Liver (tissue), 3 donors: ENCODE measurements around the gene LCE1D.

Experiments used
- EGR1 ChIP-seq, 2 donors: IDR thresholded peaks; 2 replicates each; pipeline ENCODE4 v1.6.1; 2016 to 2018; ENCODE audit warnings: antibody characterized with exemption in 2 of 2, low read depth in 2 of 2
- YY1 ChIP-seq: IDR thresholded peaks from 2 replicates; pipeline ENCODE4 v1.6.1; 2016; ENCODE audit warnings: antibody characterized with exemption, mild to moderate bottlenecking
- TF ChIP-seq, protein P1 (sequence below): fragments of 150-350 bp; IDR thresholded peaks from 2 replicates; pipeline ENCODE4 v1.5.1; 2017; ENCODE audit warnings: improper control_type of control experiment, low read depth, low read length; ENCODE audit not compliant: missing input control
- TF ChIP-seq, protein P2 (sequence below): IDR thresholded peaks from 2 replicates; pipeline ENCODE4 v1.6.1; 2016; ENCODE audit warnings: antibody characterized with exemption
- TF ChIP-seq, protein P3 (sequence below): IDR thresholded peaks from 2 replicates; pipeline ENCODE4 v1.6.1; 2016; ENCODE audit warnings: antibody characterized with exemption
- donor health status: healthy.
- donor health status: healthy.

DNA sequence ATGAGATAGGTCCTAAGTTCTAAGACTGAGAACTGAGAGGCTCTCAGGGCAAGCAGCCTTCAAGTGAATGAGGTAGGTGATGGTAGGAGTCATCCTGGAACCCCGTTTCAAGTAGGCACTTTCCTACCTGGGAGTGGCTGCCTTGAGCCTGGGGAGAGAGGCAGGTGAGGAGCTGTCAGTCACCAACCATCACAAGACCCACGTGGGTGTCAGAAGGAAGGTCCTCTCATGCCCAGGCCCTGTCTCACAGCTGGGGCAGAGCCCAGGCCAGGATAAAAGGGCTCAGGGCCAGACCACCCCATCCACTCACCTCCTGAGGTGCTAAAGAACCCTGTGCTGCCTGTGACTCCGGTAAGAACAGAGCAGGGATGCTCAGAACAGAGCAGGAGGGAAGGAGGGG, at the start of gene LCE1D:
- TF ChIP-seq, protein P1, sequence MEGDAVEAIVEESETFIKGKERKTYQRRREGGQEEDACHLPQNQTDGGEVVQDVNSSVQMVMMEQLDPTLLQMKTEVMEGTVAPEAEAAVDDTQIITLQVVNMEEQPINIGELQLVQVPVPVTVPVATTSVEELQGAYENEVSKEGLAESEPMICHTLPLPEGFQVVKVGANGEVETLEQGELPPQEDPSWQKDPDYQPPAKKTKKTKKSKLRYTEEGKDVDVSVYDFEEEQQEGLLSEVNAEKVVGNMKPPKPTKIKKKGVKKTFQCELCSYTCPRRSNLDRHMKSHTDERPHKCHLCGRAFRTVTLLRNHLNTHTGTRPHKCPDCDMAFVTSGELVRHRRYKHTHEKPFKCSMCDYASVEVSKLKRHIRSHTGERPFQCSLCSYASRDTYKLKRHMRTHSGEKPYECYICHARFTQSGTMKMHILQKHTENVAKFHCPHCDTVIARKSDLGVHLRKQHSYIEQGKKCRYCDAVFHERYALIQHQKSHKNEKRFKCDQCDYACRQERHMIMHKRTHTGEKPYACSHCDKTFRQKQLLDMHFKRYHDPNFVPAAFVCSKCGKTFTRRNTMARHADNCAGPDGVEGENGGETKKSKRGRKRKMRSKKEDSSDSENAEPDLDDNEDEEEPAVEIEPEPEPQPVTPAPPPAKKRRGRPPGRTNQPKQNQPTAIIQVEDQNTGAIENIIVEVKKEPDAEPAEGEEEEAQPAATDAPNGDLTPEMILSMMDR = no peak
- TF ChIP-seq YY1 = no peak
- TF ChIP-seq, protein P2, sequence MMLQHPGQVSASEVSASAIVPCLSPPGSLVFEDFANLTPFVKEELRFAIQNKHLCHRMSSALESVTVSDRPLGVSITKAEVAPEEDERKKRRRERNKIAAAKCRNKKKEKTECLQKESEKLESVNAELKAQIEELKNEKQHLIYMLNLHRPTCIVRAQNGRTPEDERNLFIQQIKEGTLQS = no peak
- no peak for TF ChIP-seq EGR1 (IDR thresholded peaks at IDR 0.05; ENCODE audit: low read depth in 2 of 2)
- TF ChIP-seq, protein P3, sequence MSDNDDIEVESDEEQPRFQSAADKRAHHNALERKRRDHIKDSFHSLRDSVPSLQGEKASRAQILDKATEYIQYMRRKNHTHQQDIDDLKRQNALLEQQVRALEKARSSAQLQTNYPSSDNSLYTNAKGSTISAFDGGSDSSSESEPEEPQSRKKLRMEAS = no peak
